Measurements from ENCODE around the gene BDH2.

DNA sequence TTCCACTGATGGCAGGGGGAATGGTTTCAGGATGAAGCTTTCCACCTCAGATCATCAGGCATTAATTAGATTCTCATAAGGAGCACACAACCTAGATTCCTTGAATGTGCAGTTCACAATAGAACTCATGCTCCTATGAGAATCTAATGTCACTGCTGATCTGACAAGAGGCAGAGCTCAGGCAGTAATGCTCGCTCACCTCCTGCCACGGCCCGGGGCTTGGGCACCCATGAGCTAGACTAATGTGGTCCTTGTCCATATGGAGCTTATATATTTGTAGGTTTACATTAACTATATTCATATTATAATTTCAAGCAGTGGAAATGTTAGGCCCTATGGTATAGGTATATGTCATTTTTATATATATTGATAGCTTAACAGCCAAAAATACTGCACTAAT is 47.5 kb downstream of the BDH2 start:
- TF ChIP-seq, protein P1, sequence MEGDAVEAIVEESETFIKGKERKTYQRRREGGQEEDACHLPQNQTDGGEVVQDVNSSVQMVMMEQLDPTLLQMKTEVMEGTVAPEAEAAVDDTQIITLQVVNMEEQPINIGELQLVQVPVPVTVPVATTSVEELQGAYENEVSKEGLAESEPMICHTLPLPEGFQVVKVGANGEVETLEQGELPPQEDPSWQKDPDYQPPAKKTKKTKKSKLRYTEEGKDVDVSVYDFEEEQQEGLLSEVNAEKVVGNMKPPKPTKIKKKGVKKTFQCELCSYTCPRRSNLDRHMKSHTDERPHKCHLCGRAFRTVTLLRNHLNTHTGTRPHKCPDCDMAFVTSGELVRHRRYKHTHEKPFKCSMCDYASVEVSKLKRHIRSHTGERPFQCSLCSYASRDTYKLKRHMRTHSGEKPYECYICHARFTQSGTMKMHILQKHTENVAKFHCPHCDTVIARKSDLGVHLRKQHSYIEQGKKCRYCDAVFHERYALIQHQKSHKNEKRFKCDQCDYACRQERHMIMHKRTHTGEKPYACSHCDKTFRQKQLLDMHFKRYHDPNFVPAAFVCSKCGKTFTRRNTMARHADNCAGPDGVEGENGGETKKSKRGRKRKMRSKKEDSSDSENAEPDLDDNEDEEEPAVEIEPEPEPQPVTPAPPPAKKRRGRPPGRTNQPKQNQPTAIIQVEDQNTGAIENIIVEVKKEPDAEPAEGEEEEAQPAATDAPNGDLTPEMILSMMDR (IDR thresholded peaks at IDR 0.05) = no peak
- TF ChIP-seq EP300 (IDR thresholded peaks at IDR 0.05) (no peak), POLR2AphosphoS5 (IDR thresholded peaks at IDR 0.05) (no peak), POLR2A (IDR thresholded peaks at IDR 0.05) (no peak)

Data from upper lobe of left lung (tissue), 4 donors.